Gastroesophageal sphincter (tissue), 4 donors: ENCODE measurements around the gene LCT. TPM values are rescaled to one million over a fixed set of nuclear protein-coding genes. Genes with fewer than 3 reads are reported as not detected.

Experiments
- ATAC-seq: fragments of 150-250 bp; one replicate; pipeline ENCODE4 v1.9.1; 2016; ENCODE audit warnings: mild to moderate bottlenecking, moderate library complexity
- H3K27ac ChIP-seq, 4 donors: fragments of 200-600 bp; sonication (generic) in 3 of 4; 1 replicate in 3 of 4; 2 replicates in 1 of 4; pipeline ENCODE4 v1.5.1; 2016 to 2019
- H3K27me3 ChIP-seq: fragments of 200-600 bp; sonication (generic); one replicate; pipeline ENCODE4 v1.5.1; 2019
- H3K36me3 ChIP-seq, 2 donors: fragments of 200-600 bp; sonication (generic); one replicate each; pipeline ENCODE4 v1.5.1; 2019; ENCODE audit warnings: control low read depth in 1 of 2
- H3K4me1 ChIP-seq, 3 donors: fragments of 200-600 bp; sonication (generic); 1 replicate in 2 of 3; 2 replicates in 1 of 3; pipeline ENCODE4 v1.5.1; 2016 to 2019; ENCODE audit warnings: control low read depth in 2 of 3
- H3K4me3 ChIP-seq, 2 donors: fragments of 200-600 bp; sonication (generic); one replicate each; pipeline ENCODE4 v1.5.1; 2019; ENCODE audit warnings: mild to moderate bottlenecking in 1 of 2, moderate library complexity in 1 of 2
- H3K9me3 ChIP-seq, 3 donors: fragments of 200-600 bp; sonication (generic); one replicate each; pipeline ENCODE4 v1.5.1; 2017 to 2019; ENCODE audit warnings: control low read depth in 2 of 3
- EP300 ChIP-seq: sonication (generic); formaldehyde crosslinking; IDR thresholded peaks from one replicate; pipeline ENCODE4 v1.6.1; 2017; ENCODE audit warnings: antibody characterized with exemption, mild to moderate bottlenecking
- POLR2A ChIP-seq, 2 donors: fragments of 450-650 bp; IDR thresholded peaks; one replicate each; pipeline ENCODE4 v1.6.1; 2017; ENCODE audit warnings: antibody characterized with exemption in 2 of 2, mild to moderate bottlenecking in 2 of 2, moderate library complexity in 1 of 2
- POLR2AphosphoS5 ChIP-seq: sonication (generic); formaldehyde crosslinking; IDR thresholded peaks from one replicate; pipeline ENCODE4 v1.6.1; 2017; ENCODE audit warnings: antibody characterized with exemption
- whole genome bisulfite sequencing, 2 donors: methylation state at CpG; one replicate each; pipeline ENCODE4 v1.1.5; 2018; ENCODE audit warnings: low coverage in 1 of 2; 5-methylcytosine and 5-hydroxymethylcytosine counted together
- total RNA-seq, 4 donors: library from RNA; depleted of rRNA; stranded (reverse); fragments of >200 nt; gene quantifications; one replicate each; pipeline ENCODE4 v1.1.0, GENCODE V29; 2016
- TF ChIP-seq, protein P1 (sequence below), 4 experiments: fragments of 200-600 bp in 2 of 4; fragments of 450-650 bp in 2 of 4; sonication (generic) in 1 of 4; IDR thresholded peaks; one replicate each; pipeline ENCODE4 v1.5.1; 2017 to 2019; ENCODE audit warnings: antibody characterized with exemption in 4 of 4, mild to moderate bottlenecking in 2 of 4, moderate library complexity in 2 of 4

The LCT gene
- total RNA-seq, 4 donors from 2014 or later = not detected

DNA sequence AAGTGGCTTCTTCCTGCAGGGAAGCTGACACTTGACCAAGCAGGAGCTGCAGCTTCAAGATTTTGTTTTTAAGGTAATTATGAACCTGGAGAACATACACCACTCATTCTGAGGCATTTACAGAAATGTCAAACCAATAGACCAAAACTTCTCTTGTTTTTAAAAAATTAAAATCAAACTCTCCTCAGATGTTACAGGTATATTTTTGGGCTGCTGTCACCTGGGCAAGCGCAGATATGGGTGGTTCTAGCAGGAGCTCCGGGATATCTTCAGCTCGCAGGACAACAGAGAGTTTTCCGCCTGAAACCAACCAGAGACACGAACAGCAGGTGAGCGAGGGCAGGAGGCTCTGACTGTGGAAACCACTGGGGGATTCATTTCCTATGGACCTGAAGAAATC is 4.1 kb downstream of the LCT start:
- WGBS, 2 donors = 91 to 100% methylated on average over 6 of the region's 6 CpGs
- H3K4me3 ChIP-seq = no peak overlapping the region
- H3K27me3 ChIP-seq = no peaks in the 10 kb centered on the region
- ATAC-seq = no peak
- H3K36me3 ChIP-seq = no peaks in the 10 kb centered on the region
- no peaks in the 10 kb centered on the region for H3K4me1 ChIP-seq
- no peak for TF ChIP-seq POLR2AphosphoS5
- TF ChIP-seq, protein P1, sequence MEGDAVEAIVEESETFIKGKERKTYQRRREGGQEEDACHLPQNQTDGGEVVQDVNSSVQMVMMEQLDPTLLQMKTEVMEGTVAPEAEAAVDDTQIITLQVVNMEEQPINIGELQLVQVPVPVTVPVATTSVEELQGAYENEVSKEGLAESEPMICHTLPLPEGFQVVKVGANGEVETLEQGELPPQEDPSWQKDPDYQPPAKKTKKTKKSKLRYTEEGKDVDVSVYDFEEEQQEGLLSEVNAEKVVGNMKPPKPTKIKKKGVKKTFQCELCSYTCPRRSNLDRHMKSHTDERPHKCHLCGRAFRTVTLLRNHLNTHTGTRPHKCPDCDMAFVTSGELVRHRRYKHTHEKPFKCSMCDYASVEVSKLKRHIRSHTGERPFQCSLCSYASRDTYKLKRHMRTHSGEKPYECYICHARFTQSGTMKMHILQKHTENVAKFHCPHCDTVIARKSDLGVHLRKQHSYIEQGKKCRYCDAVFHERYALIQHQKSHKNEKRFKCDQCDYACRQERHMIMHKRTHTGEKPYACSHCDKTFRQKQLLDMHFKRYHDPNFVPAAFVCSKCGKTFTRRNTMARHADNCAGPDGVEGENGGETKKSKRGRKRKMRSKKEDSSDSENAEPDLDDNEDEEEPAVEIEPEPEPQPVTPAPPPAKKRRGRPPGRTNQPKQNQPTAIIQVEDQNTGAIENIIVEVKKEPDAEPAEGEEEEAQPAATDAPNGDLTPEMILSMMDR (IDR thresholded peaks at IDR 0.05) = no peak
- no peak for TF ChIP-seq POLR2A (IDR thresholded peaks at IDR 0.05)
- TF ChIP-seq EP300 = no peak
- H3K27ac ChIP-seq = no peak overlapping the region
- H3K9me3 ChIP-seq = no peaks in the 10 kb centered on the region

- no peaks in the 10 kb centered on the region for H3K27me3 ChIP-seq
- H3K27ac ChIP-seq = no peak overlapping the region
Observed at GRCh38 chr2:135831180-135831812, 5.7 kb downstream of the LCT start.

GRCh38 chr2:135829378-135830135 is 7.4 kb downstream of the LCT start:
- TF ChIP-seq, protein P1 (IDR thresholded peaks at IDR 0.05) = no peak
- TF ChIP-seq POLR2AphosphoS5 = no peak
- TF ChIP-seq POLR2A (IDR thresholded peaks at IDR 0.05) = no peak
- Histone ChIP-seq H3K4me1 (no peaks in the 10 kb centered on the region), H3K36me3 (no peaks in the 10 kb centered on the region), H3K27me3 (no peaks in the 10 kb centered on the region), H3K9me3 (no peaks in the 10 kb centered on the region), H3K4me3 (no peak overlapping the region), H3K27ac (no peak overlapping the region)
- ATAC-seq = no peak
- WGBS, 2 donors = 67 to 80% methylated on average over 11 to 13 of the region's 13 CpGs

More at GRCh38 chr2:135831180-135831812, 5.7 kb downstream of the LCT start:
- Histone ChIP-seq H3K4me3 (no peak overlapping the region), H3K4me1 (no peaks in the 10 kb centered on the region), H3K36me3 (no peaks in the 10 kb centered on the region), H3K9me3 (no peaks in the 10 kb centered on the region)
- WGBS, 2 donors = 77 to 91% methylated on average over 6 to 14 of the region's 14 CpGs
- TF ChIP-seq POLR2AphosphoS5 (no peak), EP300 (no peak), POLR2A (IDR thresholded peaks at IDR 0.05) (no peak)
- TF ChIP-seq, protein P1 (IDR thresholded peaks at IDR 0.05) = no peak
- no peak for ATAC-seq

GRCh38 chr2:135826544-135826943 is 10.4 kb downstream of the LCT start:
- no peaks in the 10 kb centered on the region for H3K27me3 ChIP-seq
- no peak overlapping the region for H3K27ac ChIP-seq
- no peaks in the 10 kb centered on the region for H3K36me3 ChIP-seq
- TF ChIP-seq, protein P1 (IDR thresholded peaks at IDR 0.05) = no peak
- TF ChIP-seq POLR2AphosphoS5 (no peak), EP300 (no peak), POLR2A (IDR thresholded peaks at IDR 0.05) (no peak)
- H3K9me3 ChIP-seq = peaks cover 0 to 19% (median 0%) of the 10 kb centered on the region in 3 donors
- H3K4me1 ChIP-seq = no peaks in the 10 kb centered on the region
- no peak overlapping the region for H3K4me3 ChIP-seq
- no peak for ATAC-seq
- 73 to 80% methylated on average over 2 to 3 of the region's 6 CpGs for WGBS, 2 donors
